SU-DHL-6 (cell line): Measurements from ENCODE around the gene IL22.

ENCODE experiments used
- H2AFZ ChIP-seq: fragments of 200-600 bp; sonication (generic); 2 replicates; pipeline ENCODE4 v1.6.1; 2014; ENCODE audit warnings: low read depth, mild to moderate bottlenecking, moderate library complexity, mixed read lengths, antibody characterized with exemption, low read length; ENCODE audit not compliant: severe bottlenecking
- H3F3A ChIP-seq: fragments of 200-600 bp; shearing (Covaris generic); 2 replicates; pipeline ENCODE4 v1.6.0; 2016; ENCODE audit warnings: antibody characterized with exemption, mild to moderate bottlenecking; ENCODE audit not compliant: insufficient read depth
- H3K27ac ChIP-seq: fragments of 200-600 bp; sonication (generic); 2 replicates; pipeline ENCODE4 v1.5.1; 2016; ENCODE audit warnings: low read depth, mild to moderate bottlenecking, low read length, moderate library complexity, mixed read lengths
- H3K27me3 ChIP-seq: fragments of 200-600 bp; sonication (generic), shearing (Covaris generic); 2 replicates; pipeline ENCODE4 v1.6.0; 2014; ENCODE audit warnings: mild to moderate bottlenecking, low read length
- H3K36me3 ChIP-seq: fragments of 200-600 bp; sonication (generic); 2 replicates; pipeline ENCODE4 v1.6.1; 2014; ENCODE audit warnings: mild to moderate bottlenecking, low read length, mixed read lengths
- H3K4me2 ChIP-seq: fragments of 300-600, 200-600 bp; shearing (Covaris generic), sonication (generic); 2 replicates; pipeline ENCODE4 v1.6.0; 2014; ENCODE audit warnings: low read length, low read depth, mild to moderate bottlenecking; ENCODE audit not compliant: poor library complexity, severe bottlenecking
- H3K4me3 ChIP-seq: fragments of 200-600 bp; sonication (generic); 2 replicates; pipeline ENCODE4 v1.5.1; 2014; ENCODE audit warnings: antibody characterized with exemption, low read length, mild to moderate bottlenecking, mixed read lengths; ENCODE audit not compliant: insufficient read depth, poor library complexity, severe bottlenecking
- H3K79me2 ChIP-seq: fragments of 200-600 bp; sonication (generic); 2 replicates; pipeline ENCODE4 v1.6.1; 2014; ENCODE audit warnings: mild to moderate bottlenecking, low read length, moderate library complexity; ENCODE audit not compliant: insufficient read depth
- H3K9ac ChIP-seq: fragments of 200-600 bp; sonication (generic); 2 replicates; pipeline ENCODE4 v1.7.0; 2014; ENCODE audit warnings: mild to moderate bottlenecking, low read length
- H3K9me2 ChIP-seq: fragments of 200-600 bp; sonication (generic); replicated peaks from 2 replicates; pipeline ENCODE4 v1.6.1; 2014; ENCODE audit warnings: low read length; ENCODE audit not compliant: insufficient read depth
- H3K9me3 ChIP-seq: fragments of 200-600 bp; sonication (generic); 2 replicates; pipeline ENCODE4 v1.6.1; 2014; ENCODE audit warnings: low read length, mixed read lengths; ENCODE audit not compliant: insufficient read depth
- H4K20me1 ChIP-seq: fragments of 200-600 bp; sonication (generic); 2 replicates; pipeline ENCODE4 v1.6.1; 2014; ENCODE audit warnings: low read depth, mild to moderate bottlenecking, antibody characterized with exemption, low read length, moderate library complexity, mixed read lengths
- CTCF ChIP-seq: fragments of 200-600 bp; sonication (generic); IDR thresholded peaks from one replicate; pipeline ENCODE4 v1.5.1; 2017; ENCODE audit warnings: antibody characterized with exemption, mild to moderate bottlenecking, low read length, moderate library complexity; ENCODE audit not compliant: insufficient read depth, poor library complexity, severe bottlenecking
- EZH2phosphoT487 ChIP-seq: fragments of 200-600 bp; sonication (generic), shearing (Covaris generic); conservative IDR thresholded peaks from 2 replicates; pipeline ENCODE4 v1.6.1; 2018; ENCODE audit warnings: mild to moderate bottlenecking, antibody characterized with exemption, low read length, moderate library complexity, mixed read lengths

IL22 gene

GRCh38 chr12:68259318-68259940 lies 6.0 kb upstream of the IL22 start:
- no peak overlapping the region for H3K4me3 ChIP-seq
- no peak overlapping the region for H3K27ac ChIP-seq
- H3K36me3 ChIP-seq = no peaks in the 10 kb centered on the region
- H2AFZ ChIP-seq = no peak overlapping the region
- TF ChIP-seq CTCF (no peak), EZH2phosphoT487 (no peak)
- no peaks in the 10 kb centered on the region for H3K79me2 ChIP-seq
- no peak overlapping the region for H3K9ac ChIP-seq
- no peaks in the 10 kb centered on the region for H3F3A ChIP-seq
- H3K9me2 ChIP-seq = no peaks in the 10 kb centered on the region
- H3K4me2 ChIP-seq = no peak overlapping the region
- H4K20me1 ChIP-seq = no peaks in the 10 kb centered on the region
- no peaks in the 10 kb centered on the region for H3K27me3 ChIP-seq
- H3K9me3 ChIP-seq = no peaks in the 10 kb centered on the region

- H3K27ac ChIP-seq = no peak overlapping the region
- no peaks in the 10 kb centered on the region for H3F3A ChIP-seq
- H3K9ac ChIP-seq = no peak overlapping the region
- H3K4me3 ChIP-seq = no peak overlapping the region
- no peaks in the 10 kb centered on the region for H4K20me1 ChIP-seq
- H3K36me3 ChIP-seq = no peaks in the 10 kb centered on the region
- no peaks in the 10 kb centered on the region for H3K27me3 ChIP-seq
- TF ChIP-seq EZH2phosphoT487 = no peak
- no peak for TF ChIP-seq CTCF
- no peaks in the 10 kb centered on the region for H3K9me3 ChIP-seq
- no peak overlapping the region for H3K4me2 ChIP-seq
- H2AFZ ChIP-seq = no peak overlapping the region
- no peaks in the 10 kb centered on the region for H3K79me2 ChIP-seq
- H3K9me2 ChIP-seq = no peaks in the 10 kb centered on the region
Observed at GRCh38 chr12:68252077-68252476, 1.3 kb downstream of the IL22 start.

- Histone ChIP-seq H3F3A (no peaks in the 10 kb centered on the region), H3K27me3 (no peaks in the 10 kb centered on the region)
- no peak for TF ChIP-seq CTCF
- no peak for TF ChIP-seq EZH2phosphoT487
Observed at GRCh38 chr12:68250454-68250853, 3.0 kb downstream of the IL22 start.

More at GRCh38 chr12:68250454-68250853, 3.0 kb downstream of the IL22 start:
- Histone ChIP-seq H3K9me3 (no peaks in the 10 kb centered on the region), H3K9ac (no peak overlapping the region), H3K4me3 (no peak overlapping the region), H3K27ac (no peak overlapping the region), H2AFZ (no peak overlapping the region), H3K36me3 (no peaks in the 10 kb centered on the region), H4K20me1 (no peaks in the 10 kb centered on the region), H3K4me2 (no peak overlapping the region), H3K9me2 (no peaks in the 10 kb centered on the region), H3K79me2 (no peaks in the 10 kb centered on the region)
